Suprapubic skin (tissue), 4 donors: ENCODE data around the gene SCARB1.

Source experiments
- POLR2A ChIP-seq, 2 donors: fragments of 450-650 bp; IDR thresholded peaks; one replicate each; pipeline ENCODE4 v1.6.1; 2017; ENCODE audit warnings: antibody characterized with exemption in 2 of 2, mild to moderate bottlenecking in 2 of 2, moderate library complexity in 2 of 2
- POLR2AphosphoS5 ChIP-seq, 3 donors: sonication (generic); formaldehyde crosslinking; IDR thresholded peaks; one replicate each; pipeline ENCODE4 v1.6.1; 2017; ENCODE audit warnings: antibody characterized with exemption in 3 of 3
- TF ChIP-seq, protein P1 (sequence below), 2 donors: fragments of 200-600 bp in 1 of 2; fragments of 450-650 bp in 1 of 2; sonication (generic) in 1 of 2; IDR thresholded peaks; one replicate each; pipeline ENCODE4 v1.5.1; 2016 to 2019; ENCODE audit warnings: antibody characterized with exemption in 2 of 2, mild to moderate bottlenecking in 1 of 2, moderate library complexity in 1 of 2

- TF ChIP-seq, protein P1, sequence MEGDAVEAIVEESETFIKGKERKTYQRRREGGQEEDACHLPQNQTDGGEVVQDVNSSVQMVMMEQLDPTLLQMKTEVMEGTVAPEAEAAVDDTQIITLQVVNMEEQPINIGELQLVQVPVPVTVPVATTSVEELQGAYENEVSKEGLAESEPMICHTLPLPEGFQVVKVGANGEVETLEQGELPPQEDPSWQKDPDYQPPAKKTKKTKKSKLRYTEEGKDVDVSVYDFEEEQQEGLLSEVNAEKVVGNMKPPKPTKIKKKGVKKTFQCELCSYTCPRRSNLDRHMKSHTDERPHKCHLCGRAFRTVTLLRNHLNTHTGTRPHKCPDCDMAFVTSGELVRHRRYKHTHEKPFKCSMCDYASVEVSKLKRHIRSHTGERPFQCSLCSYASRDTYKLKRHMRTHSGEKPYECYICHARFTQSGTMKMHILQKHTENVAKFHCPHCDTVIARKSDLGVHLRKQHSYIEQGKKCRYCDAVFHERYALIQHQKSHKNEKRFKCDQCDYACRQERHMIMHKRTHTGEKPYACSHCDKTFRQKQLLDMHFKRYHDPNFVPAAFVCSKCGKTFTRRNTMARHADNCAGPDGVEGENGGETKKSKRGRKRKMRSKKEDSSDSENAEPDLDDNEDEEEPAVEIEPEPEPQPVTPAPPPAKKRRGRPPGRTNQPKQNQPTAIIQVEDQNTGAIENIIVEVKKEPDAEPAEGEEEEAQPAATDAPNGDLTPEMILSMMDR (IDR thresholded peaks at IDR 0.05), result no peak
- TF ChIP-seq POLR2AphosphoS5 (IDR thresholded peaks at IDR 0.05), result no peak
- no peak for TF ChIP-seq POLR2A (IDR thresholded peaks at IDR 0.05)
These were observed 35.2 kb downstream of the SCARB1 start for GRCh38 chr12:124828264-124829007.
